ENCODE results near the gene OPRL1.
A peak's percentile ranks its signal among the peaks of the same experiment; 100 is the strongest.
"Not testable (repeated sequence)": the region's sequence is repeated elsewhere in the genome, so short reads cannot be mapped to it uniquely, and the experiment has no call there.

OPRL1 gene

DNA sequence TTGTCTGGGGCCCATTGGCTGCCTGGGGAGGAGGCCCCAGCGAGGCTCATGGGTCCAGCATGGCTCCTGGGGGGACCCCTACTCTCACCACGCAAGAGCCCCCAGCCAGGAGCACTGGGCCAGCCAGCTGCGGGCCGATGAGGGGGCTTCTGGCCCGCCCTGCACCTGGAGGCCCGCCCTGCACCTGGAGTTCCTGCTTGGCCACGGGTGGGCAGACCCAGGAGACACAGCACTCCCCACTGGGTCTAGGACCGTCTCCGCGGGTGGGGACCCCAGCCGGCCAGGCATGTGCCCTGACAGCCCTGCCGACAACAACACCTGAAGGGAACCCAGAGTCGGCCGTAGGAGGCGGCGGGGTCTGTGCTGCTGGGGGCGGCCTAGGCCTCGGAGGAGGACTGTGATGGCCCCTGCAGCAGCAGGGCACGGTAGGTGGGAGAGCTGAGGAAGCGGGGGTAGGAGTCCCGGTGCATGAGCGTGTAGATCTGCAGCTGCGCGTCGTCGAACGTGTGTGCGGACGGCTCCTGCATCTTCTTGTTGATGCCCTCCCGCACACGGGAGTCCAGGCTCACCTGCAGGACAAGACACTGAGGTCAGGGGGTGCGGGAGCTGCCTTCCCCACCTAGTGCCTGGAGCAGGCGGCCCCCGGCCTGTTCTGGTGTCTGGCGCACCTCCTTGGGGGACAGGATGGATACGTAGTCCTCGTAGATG, 6.3 kb upstream of the OPRL1 start:
- DNase-seq: no peak

DNA sequence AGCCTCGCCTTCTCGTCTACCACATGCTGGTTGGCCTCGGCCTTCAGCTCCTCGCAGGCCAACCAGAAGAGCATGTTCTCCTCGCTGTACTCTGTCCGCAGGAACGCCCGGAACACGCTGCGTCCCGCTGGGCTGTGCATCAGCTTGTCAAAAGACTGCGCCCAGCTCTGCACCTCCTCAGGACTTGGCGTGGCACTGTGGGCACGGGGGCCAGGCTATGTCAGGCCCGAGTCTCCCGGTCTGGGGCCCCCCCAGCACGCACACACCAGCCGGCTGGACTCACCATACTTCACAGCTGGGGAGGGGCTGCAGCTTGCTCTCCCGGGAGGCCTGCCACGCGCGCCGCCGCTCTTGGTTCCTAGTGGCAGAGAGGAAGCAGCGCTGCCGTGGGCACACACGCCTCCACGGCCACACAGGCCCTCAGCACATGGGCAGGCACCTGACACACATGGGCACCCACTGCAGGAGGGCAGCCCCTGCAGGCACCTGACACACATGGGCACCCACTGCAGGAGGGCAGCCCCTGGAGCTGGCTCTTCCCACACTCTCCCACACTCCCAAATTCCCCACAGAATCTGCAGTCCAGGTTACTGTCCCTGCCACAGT, 5.6 kb upstream of the OPRL1 start:
- DNase-seq: no peak

DNA sequence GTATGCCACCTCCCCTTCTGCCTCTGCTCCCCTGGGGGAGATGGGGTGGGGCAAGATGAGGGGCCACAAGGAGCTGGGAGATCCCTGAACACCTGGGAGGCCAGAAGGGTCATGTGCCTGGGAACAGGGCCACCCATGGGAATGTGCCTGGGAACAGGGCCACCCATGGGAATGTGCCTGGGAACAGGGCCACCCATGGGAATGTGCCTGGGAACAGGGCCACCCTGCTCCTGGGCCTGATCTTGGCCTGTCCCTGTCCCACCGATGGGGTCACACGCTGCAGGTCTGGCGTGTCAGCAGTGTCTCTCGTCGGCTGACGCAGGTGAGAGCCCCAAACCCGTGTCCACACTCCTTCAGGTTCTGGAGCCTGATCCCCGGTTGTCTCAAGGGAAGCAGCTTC, 4.9 kb upstream of the OPRL1 start:
- no peak for DNase-seq

DNA sequence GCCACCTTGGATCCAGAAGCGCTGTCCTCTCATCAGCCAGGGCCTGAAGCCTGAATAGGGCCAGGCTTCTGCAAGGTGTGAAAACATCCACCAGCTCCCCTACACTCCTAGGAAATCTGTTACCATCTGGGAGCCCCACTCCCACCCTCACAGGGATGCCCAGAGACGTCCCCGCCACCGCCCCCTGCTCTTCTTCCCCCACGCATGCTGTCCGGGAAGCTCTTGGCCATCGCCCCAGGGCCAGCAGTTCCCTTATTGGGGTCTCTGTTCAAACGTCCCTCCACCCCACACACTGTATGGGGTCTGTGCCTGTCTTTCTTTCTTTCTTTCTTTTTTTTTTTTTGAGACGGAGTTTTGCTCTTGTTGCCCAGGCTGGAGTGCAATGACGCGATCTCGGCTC, 4.3 kb upstream of the OPRL1 start:
- no peak for DNase-seq

DNA sequence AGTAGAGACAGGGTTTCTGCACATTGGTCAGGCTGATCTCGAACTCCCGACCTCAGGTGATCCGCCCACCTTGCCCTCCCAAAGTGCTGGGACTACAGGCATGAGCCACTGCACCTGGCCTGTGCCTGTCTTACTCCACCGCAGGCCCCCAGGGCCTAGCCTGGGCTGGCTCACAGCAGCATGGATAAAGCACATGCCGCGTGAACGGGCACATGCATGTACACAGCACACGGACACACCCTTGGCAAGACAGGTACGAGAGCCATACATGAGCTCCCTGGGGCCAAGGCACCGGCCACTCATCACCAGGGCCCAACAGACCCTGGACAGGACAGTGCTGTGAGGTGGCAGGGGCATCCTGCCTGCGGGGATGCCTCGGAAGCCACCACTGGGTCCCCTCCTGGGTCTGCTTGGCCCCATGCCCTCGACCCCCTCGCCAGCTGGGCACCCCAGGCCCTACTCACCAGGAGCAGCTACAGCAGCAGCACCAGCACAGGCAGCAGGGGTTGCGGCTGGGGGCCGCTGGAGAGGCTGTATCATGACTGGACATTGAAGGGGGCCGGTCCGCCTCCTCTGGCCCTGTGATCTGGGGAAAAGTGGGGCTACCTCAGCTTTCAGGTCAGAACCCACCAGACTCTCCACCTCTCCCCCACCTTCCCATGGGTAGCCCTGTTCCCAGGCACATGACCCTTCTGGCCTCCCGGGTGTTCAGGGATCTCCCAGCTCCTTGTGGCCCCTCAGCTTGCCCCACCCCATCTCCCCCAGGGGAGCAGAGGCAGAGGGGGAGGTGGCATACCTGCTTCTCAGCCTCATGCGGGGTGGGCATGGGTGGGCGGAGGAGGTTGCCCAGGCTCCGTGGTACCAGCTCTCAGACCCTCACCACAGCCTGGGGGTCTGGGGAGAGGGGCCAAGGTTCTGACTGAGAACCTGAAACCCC, 3.6 kb upstream of the OPRL1 start:
- no peak for DNase-seq

DNA sequence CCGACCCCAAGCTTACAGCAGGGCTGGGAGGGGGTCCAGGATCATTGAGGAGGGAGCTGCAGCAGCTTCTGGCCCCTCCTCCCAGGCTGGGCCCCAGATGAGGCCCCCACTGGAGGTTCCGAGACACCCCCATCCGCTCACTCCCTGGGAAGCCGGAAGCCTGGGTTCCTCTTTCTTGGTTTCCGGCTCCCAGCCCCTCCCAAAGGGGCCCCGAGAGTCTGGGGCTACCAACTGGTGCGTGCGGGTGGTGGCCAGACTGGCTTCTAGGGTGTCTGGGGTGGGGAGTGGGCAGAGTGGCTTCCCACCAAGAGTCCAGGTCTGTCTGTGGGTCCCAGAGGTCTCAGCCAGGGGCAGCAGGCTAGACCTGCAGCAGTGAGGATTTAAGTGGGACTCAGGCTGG, 2.8 kb upstream of the OPRL1 start:
- DNase-seq: no peak

DNA sequence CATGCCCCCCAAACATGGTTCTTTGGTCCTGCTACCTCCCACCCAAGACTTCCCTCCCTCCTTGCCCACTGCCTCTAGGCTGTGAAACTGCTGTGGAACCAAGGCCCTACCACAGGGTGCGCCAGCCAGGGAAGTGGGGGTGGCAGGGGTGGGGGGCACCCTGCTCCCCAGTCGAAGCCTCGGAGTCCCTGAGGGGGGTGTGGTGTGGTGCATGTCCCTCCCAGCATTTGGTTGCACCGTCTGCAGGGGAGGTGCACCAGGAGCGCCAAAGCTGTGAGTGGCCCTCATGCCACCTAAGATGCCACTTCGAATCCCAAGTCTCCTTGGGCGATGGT, 2.4 kb upstream of the OPRL1 start:
- DNase-seq: no peak

DNA sequence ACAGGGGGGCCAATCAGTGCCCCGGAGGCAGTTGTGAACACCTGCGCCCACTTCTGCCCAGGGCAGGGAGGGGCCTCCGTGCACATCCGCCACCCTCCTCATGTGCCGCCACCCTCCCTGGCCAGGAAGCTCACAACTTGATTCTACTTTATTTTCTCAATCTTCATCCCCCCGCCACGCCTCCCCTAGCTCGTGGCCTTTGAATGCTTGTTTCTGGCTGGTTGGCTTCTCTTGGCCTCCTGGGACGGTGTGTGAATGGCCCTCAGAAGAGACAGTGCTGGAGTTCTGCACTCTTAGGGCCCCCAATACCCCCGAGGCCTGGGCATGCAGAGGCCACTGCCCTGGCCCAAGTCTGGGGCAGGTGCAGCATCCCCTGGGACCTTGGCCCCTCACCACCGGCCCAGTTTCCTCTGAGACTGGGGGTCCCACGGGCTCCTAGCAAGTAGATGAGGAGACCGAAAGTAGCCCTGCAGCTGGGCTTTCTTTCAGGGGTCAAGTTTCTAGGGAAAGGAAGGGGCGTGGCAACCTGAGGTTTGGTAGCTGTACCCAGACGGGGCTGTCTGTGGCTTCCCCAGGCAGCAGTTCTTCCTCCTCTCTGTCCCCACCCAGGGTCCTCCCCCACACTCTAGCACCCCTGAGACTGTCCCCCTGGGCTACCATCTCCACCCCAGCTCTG, 1.9 kb upstream of the OPRL1 start:
- no peak for DNase-seq

DNA sequence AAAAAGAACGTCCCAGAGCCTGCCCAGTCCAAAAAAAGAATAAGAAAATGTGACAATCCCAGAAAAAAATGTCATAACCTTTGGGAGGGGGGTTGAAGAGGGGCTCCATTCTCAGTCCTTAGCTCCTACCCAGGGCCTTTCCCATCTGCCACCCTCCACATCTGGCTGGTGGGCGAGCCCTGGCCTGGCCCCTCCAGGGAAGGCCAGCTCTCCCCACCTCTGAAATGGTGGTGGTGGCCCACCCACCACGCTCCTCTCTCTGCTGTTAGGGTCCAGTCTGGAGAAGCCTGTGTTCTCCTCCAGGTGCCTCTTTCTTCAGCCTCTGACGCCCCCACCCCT, 979 bp upstream of the OPRL1 start:
- DNase-seq: no peak

DNA sequence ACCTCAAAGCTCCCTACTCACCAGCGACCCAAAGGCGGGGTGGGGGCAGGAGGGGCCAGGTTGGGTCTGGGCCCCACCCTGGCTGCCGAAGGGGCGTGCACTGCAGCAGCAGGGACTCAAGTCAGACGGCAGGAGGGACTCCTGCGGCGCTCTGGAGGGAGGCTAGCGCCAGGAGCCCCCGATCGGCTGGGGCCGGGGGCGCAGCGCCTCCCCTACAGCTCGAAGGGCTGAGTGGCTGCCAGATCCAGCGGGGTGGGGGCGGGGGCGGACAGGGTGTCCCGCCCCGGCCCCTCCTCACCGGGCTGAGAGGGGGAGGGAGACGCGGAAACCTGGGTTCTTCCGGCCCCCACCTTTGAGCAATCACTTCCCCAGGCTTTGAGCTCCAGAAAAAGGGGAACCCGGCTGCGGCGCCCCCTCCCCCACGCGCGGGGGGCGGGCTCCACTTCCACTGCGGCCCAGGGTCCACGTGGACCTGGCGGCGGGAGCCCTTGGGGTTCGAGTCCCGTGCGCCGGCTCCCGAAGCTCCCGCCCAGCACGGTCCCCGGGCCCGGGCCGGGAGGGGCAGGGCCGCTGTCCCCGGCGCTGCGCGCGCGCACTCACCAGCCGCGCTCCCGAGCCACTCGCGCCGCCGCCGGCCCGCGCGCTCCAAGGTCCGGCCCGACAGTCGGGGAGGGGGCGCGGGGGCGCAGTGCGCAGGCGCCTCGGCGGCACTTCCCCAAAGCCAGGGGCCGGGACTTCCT, 439 bp upstream of the OPRL1 start, which contains the start of gene RGS19:
Gene RGS19 (minus strand): TSS at position 246 of the 740 bp plus-strand sequence. CDS start 2,632 bp downstream, outside the sequence.
- no peak for DNase-seq

DNA sequence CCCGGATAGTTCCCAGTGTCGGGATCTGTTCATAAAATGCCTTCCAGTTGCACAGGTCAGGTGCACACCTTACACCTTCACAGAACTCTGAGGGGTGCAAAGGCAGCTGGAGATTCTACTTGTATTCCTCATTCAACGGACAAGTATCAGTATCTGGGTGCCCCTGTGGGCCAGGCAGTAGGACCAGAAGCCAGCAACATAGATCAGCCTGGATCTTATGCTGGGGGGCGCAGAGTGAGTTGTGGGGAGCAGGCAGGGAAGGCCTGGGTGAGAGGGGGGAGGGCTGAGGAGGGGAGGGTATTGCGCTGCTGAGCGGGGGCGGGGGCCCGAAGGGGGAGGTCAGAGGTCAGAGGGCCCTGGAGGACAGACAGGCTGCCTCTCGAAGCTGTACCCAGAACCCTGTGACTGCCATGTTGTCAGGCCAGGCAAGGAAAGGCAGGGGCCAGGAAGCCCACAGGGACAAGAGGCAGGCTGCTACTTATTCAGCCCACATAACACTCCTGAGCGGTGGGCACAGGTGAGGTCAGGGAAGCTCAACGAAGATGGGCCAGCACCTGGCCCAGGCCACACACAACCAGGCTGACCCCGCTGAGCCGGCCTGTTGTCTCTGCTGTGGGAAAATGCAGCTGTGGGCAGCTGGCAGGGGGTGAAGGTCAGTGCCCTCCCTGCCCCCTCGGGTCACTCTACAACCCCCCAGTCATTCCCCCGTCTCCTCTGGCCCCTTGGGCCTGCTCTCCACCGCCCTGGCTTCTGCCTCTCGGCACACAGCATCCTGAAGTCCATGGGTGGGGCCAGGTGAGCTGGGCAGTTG, 1.1 kb downstream of the OPRL1 start:
- DNase-seq: no peak

DNA sequence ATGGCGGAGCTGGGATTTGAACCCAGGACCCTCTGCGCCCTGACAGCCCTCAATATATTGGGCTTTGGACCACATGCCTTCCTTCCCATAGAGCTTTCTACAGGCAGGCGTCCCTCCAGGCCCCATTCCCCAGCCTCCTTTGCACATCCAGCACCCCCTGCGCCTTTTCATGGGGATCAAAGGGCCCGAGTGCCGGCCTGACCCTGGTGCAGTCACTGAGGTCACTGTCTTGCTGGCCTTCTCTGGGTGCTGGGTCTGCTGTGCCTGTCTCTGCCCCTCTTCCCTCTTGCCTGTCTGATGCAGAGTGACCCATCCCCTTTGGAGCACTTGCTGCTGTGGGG, 1.7 kb downstream of the OPRL1 start:
- DNase-seq: no peak

DNA sequence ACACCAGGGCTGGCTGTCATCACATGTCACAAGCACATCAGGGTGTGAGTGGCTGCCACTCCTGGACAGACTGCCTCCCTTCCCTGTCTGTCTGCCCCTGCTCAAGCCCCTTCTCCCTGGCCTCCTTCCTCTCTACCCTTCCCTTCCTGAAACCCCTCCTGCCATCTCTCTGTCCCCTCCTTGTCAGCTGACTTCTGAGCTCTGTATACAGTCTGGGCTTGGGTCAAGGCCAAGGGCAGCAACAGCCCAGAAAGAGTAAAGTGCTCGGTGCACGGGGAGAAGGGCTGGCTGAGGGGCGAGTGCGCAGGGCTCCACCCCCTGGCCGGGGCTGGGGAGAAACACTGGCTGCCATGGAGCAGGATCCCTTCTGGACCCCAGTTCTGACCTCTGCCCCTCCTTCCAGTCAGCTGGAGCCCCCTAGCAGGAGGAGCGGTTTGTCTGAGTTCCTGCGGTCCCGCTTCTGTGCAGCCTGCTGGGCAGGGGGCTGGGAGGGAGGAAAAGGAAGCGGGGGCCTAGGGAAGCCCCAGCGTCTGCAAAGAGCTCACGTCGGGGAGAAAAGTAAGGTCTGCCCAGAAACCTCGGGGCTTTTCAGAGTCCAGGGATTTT, 2.3 kb downstream of the OPRL1 start:
- no peak for DNase-seq

DNA sequence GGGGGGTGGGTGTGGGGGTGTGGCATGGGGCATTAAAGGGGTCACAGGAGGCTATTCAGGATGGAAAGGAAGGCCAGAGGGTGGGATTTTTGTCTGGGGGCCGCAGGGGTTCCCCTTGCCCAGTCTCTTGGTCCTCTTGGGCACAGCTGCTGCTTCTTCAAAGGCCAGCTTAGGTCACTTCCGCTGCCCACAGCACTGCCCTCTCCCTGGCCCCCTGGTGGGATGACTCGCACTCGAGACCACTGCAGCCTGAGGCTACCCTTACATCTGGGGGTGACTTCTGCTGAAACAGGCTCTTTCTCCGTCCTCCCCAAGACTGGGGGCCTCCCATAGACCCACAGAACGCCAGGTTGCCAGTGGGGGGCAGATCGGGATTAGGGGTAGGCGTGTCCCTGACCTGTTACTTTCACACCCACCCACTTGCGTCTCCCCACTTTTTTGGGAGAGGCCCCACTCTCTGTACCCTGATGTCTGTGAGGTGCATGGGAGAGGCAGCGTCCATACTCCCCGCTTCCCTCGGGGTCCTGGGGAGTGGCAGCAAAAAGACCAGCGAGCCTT, 3.0 kb downstream of the OPRL1 start:
- no peak for DNase-seq

DNA sequence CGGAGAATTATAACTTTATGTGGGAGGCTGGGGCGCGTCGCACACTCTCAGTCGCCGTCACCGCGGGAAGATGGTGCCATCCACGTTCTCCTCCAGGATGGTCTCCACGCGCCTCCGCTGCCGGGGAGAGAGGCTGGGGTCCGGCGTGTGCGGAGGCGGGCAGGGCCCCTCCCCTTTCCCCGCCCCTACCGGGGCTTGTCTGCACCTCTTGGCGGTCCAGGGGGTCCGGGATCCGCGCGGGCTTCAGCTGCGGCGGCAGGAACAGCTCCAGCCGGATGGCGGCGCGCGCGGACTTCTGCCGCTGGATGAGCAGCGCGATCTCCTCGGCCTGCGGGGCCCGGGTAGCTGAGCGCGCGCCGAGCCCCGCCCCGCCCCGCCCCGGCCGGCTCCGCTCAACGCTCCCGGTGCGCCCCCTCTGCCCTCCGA, 3.5 kb downstream of the OPRL1 start:
- peak; percentile 25 for DNase-seq

DNA sequence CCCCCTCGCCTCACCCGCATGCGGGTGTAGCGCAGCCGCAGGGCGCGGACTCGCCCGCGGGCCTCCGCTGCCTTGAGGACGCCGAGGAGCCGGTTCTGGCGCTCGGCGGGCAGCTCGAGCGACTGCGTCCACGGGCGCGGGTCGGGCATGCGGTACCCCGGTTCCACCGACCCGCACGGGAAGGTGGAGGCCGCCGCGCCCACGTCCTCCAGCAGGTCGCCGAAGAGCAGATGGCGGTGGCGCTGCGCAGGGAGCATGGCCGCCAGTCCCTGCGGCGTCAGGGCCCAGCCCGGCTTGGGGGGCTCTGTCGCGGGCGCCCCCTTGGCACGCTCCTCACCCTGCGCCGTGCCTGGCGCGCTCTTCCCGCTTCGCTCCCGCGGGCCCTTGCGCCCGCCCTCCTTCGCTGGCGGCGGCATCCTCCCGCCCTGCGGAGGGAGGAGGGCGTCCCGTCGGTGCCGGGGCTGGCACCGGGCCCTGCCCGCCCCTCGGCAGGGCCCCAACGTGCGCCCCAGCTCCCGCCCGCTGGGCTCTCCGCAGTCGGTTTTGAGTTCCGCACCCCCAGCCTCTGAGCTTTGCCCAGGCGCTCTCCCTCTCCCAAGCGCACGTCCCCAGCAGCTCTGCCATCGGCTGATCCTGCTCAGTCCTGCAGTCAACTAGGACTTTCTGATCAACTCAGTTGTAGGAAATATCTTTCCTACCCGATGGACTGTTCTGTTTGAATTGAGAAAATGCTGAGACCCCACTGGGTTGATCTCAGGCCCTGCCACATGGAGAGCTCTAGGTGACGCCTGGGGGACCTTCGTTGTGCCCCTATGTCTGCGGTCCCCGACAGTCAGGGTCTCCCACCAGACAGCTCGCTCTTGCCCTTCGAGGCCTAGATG, 4.2 kb downstream of the OPRL1 start, which contains the start of gene LKAAEAR1:
Gene LKAAEAR1 (minus strand): TSS at position 595 of the 881 bp plus-strand sequence. CDS start 179 bp downstream, at position 416.
- DNase-seq: no peak

DNA sequence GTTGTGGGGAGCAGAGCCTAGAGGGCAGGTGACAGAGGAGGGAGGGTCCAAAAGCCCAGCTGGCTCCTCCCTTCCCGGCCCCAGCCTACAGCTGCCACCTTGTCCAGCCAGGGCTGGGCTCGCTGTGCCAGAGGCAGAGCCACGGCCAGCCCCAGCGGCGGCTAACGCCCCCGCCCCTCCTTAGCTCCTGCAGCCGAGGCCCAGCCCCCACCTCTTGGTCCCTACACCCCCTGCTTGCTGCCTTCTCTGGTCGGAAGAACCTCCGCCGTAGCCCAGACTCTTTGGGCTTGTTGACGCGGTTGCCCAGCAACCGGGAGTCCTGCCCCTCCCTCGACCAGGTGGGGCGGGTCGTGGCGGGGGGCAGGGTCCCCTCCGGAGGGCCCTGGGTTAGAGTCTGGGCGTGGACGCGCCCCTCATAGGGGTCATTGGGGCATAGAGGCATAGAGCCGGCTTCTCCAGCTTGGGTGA, 4.8 kb downstream of the OPRL1 start:
- DNase-seq: no peak

DNA sequence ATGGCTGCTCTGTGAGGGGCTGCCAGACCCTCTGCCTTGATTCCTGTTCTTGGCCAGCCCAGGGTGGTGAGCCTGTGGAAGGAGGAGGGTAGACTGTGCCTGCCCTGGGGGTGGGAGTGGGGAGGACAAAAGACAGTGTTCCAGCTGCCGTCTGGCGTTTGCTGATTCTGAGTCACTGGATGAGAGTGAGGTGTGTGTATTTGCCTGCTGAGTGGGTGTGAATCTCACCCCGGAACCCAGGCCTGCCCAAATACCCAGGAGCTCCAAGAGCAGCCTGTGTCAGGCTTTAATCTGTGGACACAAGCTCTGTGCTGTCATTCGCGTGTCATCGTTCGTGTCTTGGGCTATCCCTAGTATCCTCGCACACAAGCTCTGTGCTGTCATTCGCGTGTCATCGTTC, 6.9 kb downstream of the OPRL1 start:
- no peak for DNase-seq

DNA sequence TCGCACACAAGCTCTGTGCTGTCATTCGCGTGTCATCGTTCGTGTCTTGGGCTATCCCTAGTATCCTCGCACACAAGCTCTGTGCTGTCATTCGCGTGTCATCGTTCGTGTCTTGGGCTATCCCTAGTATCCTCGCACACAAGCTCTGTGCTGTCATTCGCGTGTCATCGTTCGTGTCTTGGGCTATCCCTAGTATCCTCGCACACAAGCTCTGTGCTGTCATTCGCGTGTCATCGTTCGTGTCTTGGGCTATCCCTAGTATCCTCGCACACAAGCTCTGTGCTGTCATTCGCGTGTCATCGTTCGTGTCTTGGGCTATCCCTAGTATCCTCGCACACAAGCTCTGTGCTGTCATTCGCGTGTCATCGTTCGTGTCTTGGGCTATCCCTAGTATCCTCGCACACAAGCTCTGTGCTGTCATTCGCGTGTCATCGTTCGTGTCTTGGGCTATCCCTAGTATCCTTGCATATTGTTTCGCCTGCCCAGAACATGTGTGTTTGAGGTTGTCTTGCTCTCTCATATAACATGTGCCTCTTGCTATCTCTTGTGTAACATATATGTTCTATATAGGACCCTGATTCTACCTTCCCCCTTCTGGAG, 7.4 kb downstream of the OPRL1 start:
- DNase-seq: not testable (repeated sequence)
